Mucosa of stomach (tissue), 1 donor: ENCODE data around the gene AREG.

Experiments used
- H3K27me3 ChIP-seq: one replicate; pipeline ENCODE4 v1.7.0; 2013; ENCODE audit warnings: mild to moderate bottlenecking, low read length; ENCODE audit not compliant: control insufficient read depth, insufficient read depth
- H3K36me3 ChIP-seq: one replicate; pipeline ENCODE4 v1.7.0; 2013; ENCODE audit warnings: low read length; ENCODE audit not compliant: control insufficient read depth, insufficient read depth
- H3K4me1 ChIP-seq: one replicate; pipeline ENCODE4 v1.7.0; 2013; ENCODE audit warnings: mild to moderate bottlenecking, low read length; ENCODE audit not compliant: control insufficient read depth, insufficient read depth
- H3K4me3 ChIP-seq: one replicate; pipeline ENCODE4 v1.7.0; 2013; ENCODE audit warnings: low read length
- H3K9ac ChIP-seq: one replicate; pipeline ENCODE4 v1.7.0; 2013; ENCODE audit warnings: mild to moderate bottlenecking, low read length, moderate library complexity
- H3K9me3 ChIP-seq: one replicate; pipeline ENCODE4 v1.7.0; 2013; ENCODE audit warnings: mild to moderate bottlenecking, low read length, moderate library complexity; ENCODE audit not compliant: control insufficient read depth
- donor health status: Pancreatic carcinoma.

Gene AREG

DNA sequence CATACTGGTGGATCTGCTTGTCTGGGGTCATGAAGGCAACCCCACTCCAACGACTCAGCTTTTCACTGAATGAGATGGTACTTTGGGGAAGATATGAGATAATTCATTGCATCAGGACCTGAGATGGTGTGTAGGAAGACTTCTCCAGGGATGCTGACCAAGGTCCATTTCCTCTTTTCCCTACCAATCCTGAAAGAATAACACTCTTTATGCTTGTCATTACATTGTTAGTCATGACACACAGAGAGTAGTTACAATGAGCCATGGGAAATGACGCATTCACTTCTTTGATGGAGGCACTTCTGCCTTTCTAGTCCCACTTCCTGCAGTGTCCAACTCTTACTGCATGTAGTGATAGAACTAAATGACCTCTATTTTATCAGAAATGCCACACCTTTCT lies 58.6 kb downstream of the AREG start:
- Histone ChIP-seq H3K4me1 (peaks cover 6% of the 10 kb centered on the region), H3K36me3 (no peaks in the 10 kb centered on the region), H3K9me3 (no peaks in the 10 kb centered on the region), H3K4me3 (no peak overlapping the region), H3K9ac (no peak overlapping the region), H3K27me3 (no peaks in the 10 kb centered on the region)

DNA sequence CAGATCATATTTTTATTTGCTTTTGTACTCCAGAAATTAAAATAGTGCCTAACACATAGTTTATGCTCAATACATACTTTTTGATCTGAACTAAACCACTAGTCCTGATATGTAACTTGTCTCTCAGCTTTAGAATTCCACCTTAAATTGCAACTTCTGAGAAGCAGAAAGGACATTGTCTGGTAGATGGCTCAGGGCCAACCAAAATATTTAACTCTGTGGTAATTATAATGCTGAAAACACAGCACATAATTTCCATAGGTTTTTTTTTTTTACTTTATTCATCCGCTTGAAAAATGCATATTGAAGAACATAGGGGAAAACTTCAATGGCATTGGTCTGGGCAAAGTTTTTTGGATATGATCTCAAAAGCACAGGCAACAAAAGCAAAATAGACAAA lies 59.3 kb downstream of the AREG start:
- H3K9ac ChIP-seq: no peak overlapping the region
- no peaks in the 10 kb centered on the region for H3K27me3 ChIP-seq
- H3K4me3 ChIP-seq: no peak overlapping the region
- H3K9me3 ChIP-seq: no peaks in the 10 kb centered on the region
- H3K4me1 ChIP-seq: peaks cover 6% of the 10 kb centered on the region
- H3K36me3 ChIP-seq: no peaks in the 10 kb centered on the region
